Measurements from ENCODE around the gene HIP1R.
A peak's percentile ranks its signal among the peaks of the same experiment; 100 is the strongest.

The HIP1R gene

DNA sequence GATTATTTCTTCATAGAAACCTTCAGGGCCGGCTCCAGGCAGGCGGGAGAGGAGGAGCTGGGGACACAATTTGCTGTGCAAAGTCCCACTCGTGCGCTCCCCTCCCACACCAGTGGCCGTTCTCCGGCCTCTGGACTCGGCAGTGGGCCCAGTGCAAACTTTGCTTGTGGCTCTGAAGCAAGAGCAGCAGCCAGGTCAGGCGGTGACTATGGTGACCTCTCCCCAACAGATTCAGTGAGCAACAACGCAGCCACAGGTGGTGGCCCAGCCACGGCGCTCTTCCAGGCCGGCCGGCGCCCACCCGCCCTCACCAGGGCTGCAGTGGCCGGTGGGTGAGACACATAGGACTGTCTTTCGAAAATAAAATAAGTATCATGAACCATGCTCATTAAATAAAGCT lies 31.1 kb downstream of the HIP1R start:
- TF ChIP-seq POLR2A (IDR thresholded peaks at IDR 0.05; ENCODE audit: low read length) (no peak), GATA1 (IDR thresholded peaks at IDR 0.05; ENCODE audit: low read depth, low read length) (no peak)
- DNase-seq = no peak

DNA sequence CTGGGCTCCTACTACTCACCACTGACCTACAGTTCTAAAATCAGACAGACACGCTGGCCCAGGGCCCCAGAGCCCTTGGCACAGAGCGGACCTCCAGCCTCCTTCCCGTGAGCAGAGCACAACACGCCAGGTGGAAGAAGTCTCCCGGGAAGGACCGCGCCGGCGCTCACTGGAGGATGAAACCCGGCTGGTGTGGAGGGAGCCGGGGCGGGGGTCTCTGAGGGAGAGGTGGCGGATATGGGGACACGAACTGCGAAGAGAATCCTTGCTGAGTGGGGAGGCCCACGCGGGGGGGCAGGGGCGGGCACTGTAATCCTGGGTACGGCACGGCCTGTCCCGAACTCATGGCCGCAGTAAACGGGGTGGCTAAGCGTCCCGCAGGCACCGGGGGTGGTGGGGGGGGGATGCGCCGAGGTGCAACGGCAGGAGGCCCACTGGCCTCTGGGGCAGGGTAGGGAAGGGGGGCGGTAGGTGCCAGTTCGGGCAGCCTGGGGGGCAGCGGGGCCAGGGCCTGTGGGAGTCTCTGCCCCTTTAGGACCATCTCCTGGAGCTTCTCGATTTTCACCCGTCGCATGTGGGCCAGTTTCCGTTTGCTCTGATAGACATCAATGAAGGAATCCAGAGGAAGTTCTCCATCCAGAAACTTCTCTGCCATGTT lies 31.8 kb downstream of the HIP1R start:
- TF ChIP-seq POLR2A (IDR thresholded peaks at IDR 0.05; ENCODE audit: low read length) = no peak
- TF ChIP-seq GATA1 (IDR thresholded peaks at IDR 0.05; ENCODE audit: low read depth, low read length) = no peak
- DNase-seq = no peak

DNA sequence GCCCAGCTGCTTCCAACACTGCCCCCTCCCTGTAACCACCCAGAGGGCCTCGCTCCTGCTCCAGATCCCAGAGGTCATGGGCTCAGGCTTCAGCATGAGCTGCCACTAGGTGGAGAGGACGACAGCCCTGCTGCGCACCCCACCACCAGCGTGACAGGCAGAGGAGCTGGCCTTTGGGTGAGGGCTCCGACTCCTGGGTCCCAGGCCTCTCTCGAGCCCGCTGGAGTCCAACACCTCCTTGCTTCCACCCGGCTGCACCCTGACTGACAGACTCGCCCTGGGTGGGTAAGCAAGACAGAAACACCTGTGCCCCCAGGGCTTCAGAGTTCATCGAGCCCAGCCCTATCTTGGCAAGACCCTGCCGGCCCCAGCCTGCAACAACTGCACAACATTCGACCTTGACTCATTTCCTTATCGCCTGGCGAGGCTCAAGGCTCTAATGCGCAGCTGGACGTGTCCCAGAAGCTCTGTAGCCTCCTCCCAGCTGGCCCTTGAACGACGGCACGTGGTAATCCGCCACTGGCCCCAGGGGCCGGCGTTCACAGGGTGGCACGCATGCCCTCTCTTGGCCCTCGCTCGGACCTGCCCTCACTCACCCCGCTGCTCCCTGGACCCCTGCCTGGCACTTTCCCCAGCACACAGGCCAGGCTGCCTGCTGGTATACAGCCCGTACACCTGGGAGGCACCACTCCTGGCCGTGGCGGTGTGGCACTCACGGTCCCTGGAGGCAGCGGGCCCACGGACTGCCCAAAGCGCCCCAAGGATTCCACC lies 32.6 kb downstream of the HIP1R start:
- TF ChIP-seq POLR2A (IDR thresholded peaks at IDR 0.05; ENCODE audit: low read length) (no peak), GATA1 (IDR thresholded peaks at IDR 0.05; ENCODE audit: low read depth, low read length) (no peak)
- DNase-seq = peak; percentile 40 to 48

DNA sequence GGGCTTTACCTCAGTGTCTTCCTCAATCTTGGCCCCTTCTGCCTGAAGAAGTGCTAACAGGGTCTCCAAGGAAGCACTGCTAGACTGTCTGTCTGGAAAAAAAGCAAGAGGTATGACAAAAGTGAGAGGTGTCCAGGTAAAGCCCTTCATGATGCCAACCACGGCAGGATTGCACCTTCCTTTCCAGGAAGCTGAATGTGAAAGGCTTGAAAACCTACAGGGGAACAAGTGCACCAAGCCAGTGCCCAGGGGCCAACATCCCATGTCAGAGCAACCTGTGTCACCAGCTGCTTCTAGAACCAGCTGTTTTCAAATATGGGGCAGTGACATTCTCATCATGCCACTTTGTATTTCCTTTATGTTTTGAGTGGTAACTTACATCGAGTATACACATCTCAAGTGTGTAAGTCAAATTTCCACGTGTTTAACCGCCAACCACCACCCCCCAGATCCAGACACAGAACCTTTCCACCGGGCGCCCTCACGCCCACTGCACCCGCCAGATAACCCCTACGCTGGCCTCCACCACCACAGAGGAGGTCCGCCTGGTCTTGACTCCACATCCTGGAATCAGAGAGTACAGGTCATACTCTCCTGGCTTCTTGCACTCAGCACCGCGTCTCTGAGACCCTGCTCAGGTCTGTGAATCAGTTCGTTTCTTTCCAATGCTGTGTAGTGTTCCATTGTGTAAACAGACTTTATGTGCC lies 33.4 kb downstream of the HIP1R start:
- TF ChIP-seq GATA1 (IDR thresholded peaks at IDR 0.05; ENCODE audit: low read depth, low read length) (no peak), POLR2A (IDR thresholded peaks at IDR 0.05; ENCODE audit: low read length) (no peak)
- no peak for DNase-seq

DNA sequence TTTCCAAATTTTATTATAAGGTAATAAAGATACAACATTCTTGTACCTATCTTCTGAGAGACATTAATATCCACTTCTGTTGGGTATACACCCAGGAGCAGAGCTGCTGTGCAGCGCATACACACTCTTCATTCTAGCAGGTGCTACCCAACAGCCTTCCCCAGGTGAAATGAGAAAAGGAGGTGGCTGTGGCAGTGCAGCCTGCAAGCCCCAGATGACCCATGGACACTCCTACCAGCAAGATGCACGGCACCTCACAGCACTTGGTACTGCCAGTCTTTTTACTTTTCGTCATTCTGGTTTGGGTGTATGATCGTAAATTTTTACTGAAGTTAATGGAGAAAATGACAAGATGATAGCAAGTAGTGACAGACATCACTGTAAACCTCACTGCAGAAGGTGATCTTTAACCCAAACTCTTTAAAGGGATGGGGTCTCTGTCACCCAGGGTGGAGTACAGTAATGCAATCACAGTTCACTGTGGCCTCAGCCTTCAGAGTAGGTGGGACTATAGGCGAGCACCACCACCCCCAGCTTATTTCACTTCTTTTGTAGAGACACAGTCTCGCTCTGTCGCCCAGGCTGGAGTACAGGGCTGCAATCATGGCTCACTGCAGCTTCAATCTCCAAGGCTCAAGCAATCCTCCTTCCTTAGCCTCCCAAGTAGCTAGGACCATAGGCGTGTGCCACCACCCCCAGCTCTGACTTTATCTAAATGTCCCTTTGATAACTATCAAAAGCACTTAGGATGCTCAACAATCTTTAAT lies 34.1 kb downstream of the HIP1R start:
- DNase-seq = no peak
- TF ChIP-seq GATA1 (IDR thresholded peaks at IDR 0.05; ENCODE audit: low read depth, low read length) = no peak
- no peak for TF ChIP-seq POLR2A (IDR thresholded peaks at IDR 0.05; ENCODE audit: low read length)

DNA sequence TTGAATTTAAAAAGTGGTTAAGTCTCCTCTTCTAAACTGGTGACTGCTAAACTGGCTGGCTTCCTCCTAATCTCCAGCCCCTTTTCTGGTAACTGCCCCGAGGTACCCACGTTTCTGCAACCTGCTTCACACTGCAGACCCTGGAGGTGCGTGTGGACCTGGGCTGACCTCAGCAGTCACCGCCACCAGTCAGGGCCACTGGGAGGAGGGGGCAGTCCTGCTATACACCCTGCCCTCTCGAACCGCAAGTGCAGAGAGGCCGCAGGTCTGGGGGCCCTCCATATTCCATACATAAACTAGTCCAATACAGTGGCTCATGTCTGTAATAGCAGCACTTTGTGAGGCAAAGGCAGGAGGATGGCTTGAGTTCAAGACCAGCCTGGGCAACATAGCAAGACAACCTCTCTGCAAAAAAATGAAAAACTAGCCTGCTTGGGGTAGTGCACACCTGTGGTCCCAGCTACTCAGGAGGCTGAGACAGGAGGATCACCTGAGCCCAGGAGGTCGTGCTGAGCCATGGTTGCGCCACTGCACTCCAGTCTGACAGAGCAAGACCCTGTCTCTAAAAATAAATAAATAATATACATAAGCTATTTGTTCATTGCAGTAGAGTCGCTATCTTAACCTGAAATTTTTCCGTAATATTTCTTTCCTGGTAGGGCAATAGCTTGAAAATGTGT lies 35.0 kb downstream of the HIP1R start:
- no peak for DNase-seq
- no peak for TF ChIP-seq GATA1 (IDR thresholded peaks at IDR 0.05; ENCODE audit: low read depth, low read length)
- no peak for TF ChIP-seq POLR2A (IDR thresholded peaks at IDR 0.05; ENCODE audit: low read length)

DNA sequence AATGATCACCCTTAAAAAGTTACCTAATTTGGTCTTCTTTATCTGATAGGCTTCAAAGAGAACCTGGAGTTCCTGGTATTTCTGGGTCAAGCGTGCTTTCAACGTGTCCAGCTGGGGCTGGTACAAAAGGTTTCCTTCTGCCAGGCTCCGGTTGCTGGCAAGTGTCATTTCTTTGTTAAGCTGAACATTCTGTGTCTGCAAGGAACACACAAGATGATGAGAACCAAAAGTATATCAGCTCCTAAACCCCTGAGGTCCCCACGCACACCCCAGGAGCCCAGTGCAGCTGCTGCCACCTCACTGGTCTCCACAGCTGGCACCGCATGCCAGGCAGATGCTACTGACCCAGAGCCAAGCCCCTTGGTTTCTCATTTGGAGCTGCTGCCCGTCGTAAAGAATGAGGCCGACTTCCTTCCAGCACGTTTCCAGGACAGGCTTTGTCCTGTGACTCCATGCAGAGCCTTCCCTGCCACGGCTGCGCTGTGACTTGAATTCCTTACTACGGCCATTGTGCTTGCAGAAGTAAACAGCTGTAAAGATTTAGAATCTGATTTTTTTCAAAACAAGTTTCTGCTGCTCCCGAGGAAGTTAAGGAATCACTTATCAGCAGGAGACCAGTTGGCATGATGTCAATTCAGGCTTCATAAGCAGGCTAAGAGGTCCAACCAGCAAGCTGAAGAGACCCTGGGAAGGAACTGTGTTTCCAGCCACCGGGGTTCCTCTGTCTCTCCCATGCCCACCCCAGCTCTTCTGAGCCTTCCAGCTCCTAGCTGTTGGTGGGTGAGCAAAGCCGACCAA lies 35.8 kb downstream of the HIP1R start:
- no peak for TF ChIP-seq GATA1 (IDR thresholded peaks at IDR 0.05; ENCODE audit: low read depth, low read length)
- TF ChIP-seq POLR2A (IDR thresholded peaks at IDR 0.05; ENCODE audit: low read length) = no peak
- DNase-seq = peak in 1 of 2 experiments; percentile 22

DNA sequence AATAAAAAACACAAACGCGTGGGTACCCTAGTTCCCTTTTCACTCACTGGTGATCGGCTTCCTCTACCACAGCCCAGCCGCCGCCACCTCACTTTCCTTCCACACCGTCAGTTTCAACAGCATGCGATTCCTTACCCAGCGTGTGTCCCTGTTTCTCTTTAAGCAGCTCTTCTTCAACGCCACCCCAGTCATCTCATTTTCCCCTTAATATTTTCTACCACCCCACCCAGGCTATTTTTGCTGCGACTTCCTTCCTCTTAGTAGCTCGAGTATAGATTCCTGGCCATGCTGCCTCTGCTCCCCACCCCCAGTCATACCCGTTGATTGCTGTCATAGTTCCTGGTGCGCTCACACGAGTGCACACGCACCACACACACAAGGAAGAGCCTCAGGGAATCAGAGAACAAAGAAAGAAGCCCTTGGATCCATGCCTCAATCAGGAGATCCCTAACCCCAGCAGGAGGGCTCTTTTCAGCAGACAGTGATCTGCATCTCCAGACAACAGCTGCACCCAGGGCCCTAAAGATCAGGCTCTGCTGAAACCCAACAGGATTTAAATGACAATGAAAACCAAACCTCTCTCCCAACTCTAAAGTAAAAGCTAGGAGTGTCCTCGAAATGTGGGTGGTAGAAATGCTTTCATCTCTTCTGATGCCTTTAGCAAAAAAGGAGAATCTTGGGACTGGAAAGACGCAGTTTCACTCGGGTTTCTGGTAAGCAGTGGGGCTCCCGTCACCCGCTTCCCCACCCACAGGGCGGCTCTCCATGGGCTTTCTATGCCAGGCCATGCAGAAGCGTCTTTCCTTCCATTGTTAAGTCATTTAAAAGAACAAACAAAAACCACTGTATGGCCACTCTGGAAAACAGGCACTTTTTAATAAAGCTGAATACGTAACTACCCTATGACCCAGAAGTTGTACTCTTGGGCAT lies 36.9 kb downstream of the HIP1R start:
- peak; percentile 25 to 30 for DNase-seq
- no peak for TF ChIP-seq POLR2A (IDR thresholded peaks at IDR 0.05; ENCODE audit: low read length)
- TF ChIP-seq GATA1 (IDR thresholded peaks at IDR 0.05; ENCODE audit: low read depth, low read length) = no peak

DNA sequence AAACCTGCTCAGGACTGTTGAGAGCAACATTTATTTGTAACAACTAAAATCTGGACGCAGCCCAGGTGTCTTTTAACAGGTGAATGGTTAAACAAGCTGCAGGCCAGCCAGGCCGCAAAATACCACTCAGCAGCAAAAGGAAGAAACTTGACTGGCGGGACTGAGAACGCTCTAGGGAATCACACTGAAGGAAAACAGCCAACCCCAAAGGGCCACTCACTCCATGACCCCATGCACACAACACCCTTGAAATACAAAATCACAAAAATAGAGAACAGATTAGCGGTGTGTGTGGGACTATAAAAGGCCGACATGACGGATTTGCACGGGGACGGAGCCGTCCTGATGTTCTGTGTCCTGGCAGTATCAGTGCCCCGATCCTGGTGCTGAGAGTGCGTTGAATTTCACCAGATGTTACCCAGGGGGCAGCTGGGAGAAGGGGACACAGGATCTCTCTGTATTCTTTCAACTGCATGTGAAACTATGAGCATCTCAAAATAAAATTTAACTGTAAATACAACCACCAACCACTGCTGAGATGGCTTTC lies 37.6 kb downstream of the HIP1R start:
- no peak for DNase-seq
- TF ChIP-seq GATA1 (IDR thresholded peaks at IDR 0.05; ENCODE audit: low read depth, low read length) = no peak
- TF ChIP-seq POLR2A (IDR thresholded peaks at IDR 0.05; ENCODE audit: low read length) = no peak

DNA sequence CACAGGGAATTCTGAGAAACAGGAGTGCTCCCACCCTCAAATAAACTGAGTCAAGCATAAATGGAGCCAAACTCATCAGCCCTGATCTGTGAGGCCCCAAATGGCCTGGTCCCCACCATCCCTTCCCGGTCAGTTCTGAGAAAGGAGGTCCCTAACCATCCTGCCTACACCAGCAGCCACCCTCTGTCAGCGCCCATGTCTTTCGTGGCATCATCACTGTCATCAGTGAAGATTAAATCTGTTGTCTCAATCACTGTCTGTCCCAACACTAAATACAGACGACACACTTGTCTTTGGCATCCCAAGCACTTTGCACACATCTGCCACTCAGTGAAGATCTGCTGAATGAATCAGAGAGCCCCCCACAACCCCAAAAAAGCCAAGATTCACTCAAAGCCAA lies 38.3 kb downstream of the HIP1R start:
- no peak for TF ChIP-seq GATA1 (IDR thresholded peaks at IDR 0.05; ENCODE audit: low read depth, low read length)
- TF ChIP-seq POLR2A (IDR thresholded peaks at IDR 0.05; ENCODE audit: low read length) = no peak
- no peak for DNase-seq

DNA sequence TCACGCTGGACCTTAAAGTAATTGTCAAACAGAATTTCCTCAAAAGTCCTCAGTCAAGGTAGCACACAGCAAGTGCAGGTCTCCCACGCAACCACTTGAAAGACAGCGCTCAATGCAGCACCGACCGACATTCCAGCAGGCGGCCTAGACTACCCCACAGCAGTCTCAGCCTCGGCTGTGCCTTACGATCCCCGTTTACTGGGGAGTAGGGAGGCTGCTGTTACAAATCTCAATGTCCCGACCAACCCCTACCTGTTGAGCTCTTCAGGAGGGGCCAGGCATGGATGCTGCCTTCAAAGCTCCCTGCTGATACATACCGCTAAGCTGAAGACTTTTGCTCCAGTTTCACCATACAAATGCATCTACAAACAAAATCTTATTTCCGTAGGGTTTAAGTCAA lies 38.8 kb downstream of the HIP1R start:
- DNase-seq = no peak
- TF ChIP-seq GATA1 (IDR thresholded peaks at IDR 0.05; ENCODE audit: low read depth, low read length) (no peak), POLR2A (IDR thresholded peaks at IDR 0.05; ENCODE audit: low read length) (no peak)

All from erythroblast (primary cell).